ENCODE results near the gene GGN.

GRCh38 chr19:38430931-38431330 lies 43.1 kb upstream of the GGN start:
- TF ChIP-seq CTCF (IDR thresholded peaks at IDR 0.05) (no peak), POLR2A (IDR thresholded peaks at IDR 0.05) (no peak)

Measured in thyroid gland (tissue), 4 donors.